ENCODE data around the gene AUTS2. TPM values are rescaled to one million over a fixed set of nuclear protein-coding genes. Genes with fewer than 3 reads are reported as not detected.

AUTS2 gene
- total RNA-seq, 4 donors from 2014 or later: 14.9 to 27.2 (median 17.5) TPM

DNA sequence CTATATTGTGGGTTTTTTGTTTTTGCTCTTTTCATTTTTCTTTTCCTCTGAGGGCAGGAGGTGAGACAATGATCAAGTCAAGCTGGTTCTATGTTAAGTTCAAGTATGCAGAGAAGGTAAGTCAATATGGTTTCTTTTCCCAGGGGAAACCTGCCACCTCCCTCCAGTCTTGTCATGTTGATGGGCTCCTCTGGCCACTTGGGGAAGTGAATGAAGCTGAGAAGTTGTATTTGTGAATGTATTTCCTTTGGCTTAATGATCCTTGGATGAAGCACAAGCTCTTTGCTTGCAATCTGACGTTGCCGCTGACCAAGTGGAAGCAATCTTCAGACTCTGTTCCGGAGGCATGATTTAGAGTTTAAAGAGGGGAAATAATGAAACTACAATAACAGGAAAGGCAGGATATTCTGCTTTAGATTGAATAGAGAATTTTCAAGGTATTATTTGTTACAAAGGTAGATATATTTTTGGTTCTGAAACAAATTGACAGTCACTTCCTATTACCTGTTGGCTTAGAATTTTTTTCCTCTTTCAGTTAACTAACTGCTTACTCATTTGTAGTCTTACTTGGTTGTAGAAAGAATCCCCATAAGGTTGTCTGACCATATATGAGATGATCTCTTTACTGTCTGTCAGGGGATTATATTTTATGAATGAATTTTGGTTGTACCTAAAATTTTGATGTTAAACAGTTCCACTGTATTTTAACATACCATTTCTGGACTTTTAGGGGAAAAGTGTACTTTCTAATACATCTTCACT is 369.6 kb downstream of the AUTS2 start:
- no peaks in the 10 kb centered on the region for H3K27me3 ChIP-seq
- H3K36me3 ChIP-seq: no peaks in the 10 kb centered on the region
- DNase-seq: peak; percentile 22 to 33
- no peaks in the 10 kb centered on the region for H3K9me3 ChIP-seq
- intact Hi-C loops (cut with DNase I): no loop called here
- no peak overlapping the region for H3K27ac ChIP-seq
- peaks cover 21 to 23% of the 10 kb centered on the region in 2 donors for H3K4me1 ChIP-seq
- no peak for TF ChIP-seq POLR2A (IDR thresholded peaks at IDR 0.05)
- TF ChIP-seq, protein P1, sequence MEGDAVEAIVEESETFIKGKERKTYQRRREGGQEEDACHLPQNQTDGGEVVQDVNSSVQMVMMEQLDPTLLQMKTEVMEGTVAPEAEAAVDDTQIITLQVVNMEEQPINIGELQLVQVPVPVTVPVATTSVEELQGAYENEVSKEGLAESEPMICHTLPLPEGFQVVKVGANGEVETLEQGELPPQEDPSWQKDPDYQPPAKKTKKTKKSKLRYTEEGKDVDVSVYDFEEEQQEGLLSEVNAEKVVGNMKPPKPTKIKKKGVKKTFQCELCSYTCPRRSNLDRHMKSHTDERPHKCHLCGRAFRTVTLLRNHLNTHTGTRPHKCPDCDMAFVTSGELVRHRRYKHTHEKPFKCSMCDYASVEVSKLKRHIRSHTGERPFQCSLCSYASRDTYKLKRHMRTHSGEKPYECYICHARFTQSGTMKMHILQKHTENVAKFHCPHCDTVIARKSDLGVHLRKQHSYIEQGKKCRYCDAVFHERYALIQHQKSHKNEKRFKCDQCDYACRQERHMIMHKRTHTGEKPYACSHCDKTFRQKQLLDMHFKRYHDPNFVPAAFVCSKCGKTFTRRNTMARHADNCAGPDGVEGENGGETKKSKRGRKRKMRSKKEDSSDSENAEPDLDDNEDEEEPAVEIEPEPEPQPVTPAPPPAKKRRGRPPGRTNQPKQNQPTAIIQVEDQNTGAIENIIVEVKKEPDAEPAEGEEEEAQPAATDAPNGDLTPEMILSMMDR (IDR thresholded peaks at IDR 0.05): no peak
- 4 to 7% methylated on average over 3 of the region's 3 CpGs for WGBS, 2 donors
- no peak overlapping the region for H3K4me3 ChIP-seq (replicated peaks in 1 of 3)

DNA sequence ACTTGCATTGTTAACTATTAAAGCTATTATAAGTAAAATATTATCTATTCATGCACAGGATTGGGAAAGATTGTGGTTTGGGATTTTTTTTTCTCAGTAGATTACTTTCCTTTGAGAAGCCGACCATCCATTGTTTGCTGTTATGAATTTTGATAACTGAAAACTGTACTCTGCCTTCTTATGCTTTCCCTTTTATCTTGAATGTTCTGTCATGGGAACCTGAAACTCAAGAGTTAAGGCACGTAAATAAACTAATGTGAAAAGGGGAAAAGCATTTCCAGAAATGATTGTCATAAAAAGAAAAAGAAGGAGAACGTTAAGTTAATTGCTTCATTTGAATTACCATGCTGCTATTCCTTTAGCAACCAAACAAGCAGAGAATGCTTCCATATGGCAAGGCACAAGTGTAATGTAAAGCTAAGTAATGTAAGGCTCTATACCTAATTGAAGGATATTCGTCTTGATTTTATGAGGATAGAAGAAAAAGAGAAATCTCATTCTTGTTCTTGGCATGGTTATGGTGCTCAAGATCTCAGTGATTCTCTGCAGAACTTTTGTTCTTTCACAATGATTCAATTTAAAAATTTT is 370.8 kb downstream of the AUTS2 start:
- Histone ChIP-seq H3K27ac (no peak overlapping the region), H3K4me1 (peaks cover 12 to 16% of the 10 kb centered on the region in 2 donors), H3K4me3 (replicated peaks in 1 of 3) (no peak overlapping the region), H3K27me3 (no peaks in the 10 kb centered on the region), H3K9me3 (no peaks in the 10 kb centered on the region), H3K36me3 (no peaks in the 10 kb centered on the region)
- intact Hi-C loops (cut with DNase I): no loop called here
- DNase-seq: no peak
- WGBS, 2 donors: 92 to 93% methylated on average over 4 of the region's 4 CpGs
- TF ChIP-seq, protein P1 (IDR thresholded peaks at IDR 0.05): no peak
- no peak for TF ChIP-seq POLR2A (IDR thresholded peaks at IDR 0.05)

DNA sequence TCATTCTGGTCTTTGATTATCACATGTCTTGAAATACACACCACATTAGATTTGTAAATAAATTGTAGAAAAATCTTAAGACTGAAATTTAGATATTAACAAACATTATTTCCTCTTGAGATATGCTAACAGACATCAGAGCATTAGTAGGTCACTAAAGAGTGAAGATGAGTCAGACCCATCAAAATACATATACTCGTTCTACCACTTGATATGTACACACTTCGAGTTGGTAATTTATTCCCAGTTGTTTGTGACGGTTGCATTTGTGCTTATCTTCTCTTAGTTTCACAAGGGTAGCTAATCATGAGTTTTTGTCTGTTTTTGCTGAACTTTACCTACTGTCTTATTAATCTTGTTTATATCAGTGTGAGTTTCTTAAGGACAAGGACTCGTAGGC is 383.4 kb downstream of the AUTS2 start:
- Histone ChIP-seq H3K4me3 (replicated peaks in 1 of 3) (no peak overlapping the region), H3K9me3 (no peaks in the 10 kb centered on the region), H3K36me3 (no peaks in the 10 kb centered on the region), H3K4me1 (no peaks in the 10 kb centered on the region), H3K27me3 (no peaks in the 10 kb centered on the region), H3K27ac (no peak overlapping the region)
- DNase-seq: no peak
- TF ChIP-seq, protein P1 (IDR thresholded peaks at IDR 0.05): no peak
- TF ChIP-seq POLR2A (IDR thresholded peaks at IDR 0.05): no peak
- intact Hi-C loops (cut with DNase I): no loop called here
- 91 to 94% methylated on average over 4 of the region's 4 CpGs for WGBS, 2 donors

DNA sequence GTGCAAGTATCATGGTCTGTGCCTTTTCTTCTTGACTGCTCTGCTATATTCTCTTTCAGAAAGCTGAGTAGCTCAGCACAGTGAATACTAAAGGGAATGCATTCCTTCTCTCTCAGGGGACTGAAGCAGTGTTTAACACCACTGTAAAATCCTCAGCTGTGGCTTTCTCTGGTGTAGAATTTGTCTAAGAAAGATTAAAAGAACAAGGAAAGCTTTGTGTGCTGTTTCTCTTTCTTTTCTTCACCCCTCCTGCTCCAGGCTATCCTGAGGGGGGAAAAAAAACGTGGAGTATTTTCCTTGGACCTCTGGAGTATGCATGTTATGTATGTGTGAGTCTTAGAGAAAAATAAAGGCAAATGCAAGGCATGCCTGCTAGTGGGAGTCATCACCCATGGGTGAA is 383.9 kb downstream of the AUTS2 start:
- DNase-seq: no peak
- 15 to 32% methylated on average over 1 of the region's 1 CpG for WGBS, 2 donors
- intact Hi-C loops (cut with DNase I): no loop called here
- no peak overlapping the region for H3K4me3 ChIP-seq (replicated peaks in 1 of 3)
- no peaks in the 10 kb centered on the region for H3K36me3 ChIP-seq
- H3K27ac ChIP-seq: no peak overlapping the region
- no peaks in the 10 kb centered on the region for H3K27me3 ChIP-seq
- no peak for TF ChIP-seq POLR2A (IDR thresholded peaks at IDR 0.05)
- TF ChIP-seq, protein P1 (IDR thresholded peaks at IDR 0.05): no peak
- H3K9me3 ChIP-seq: no peaks in the 10 kb centered on the region
- no peaks in the 10 kb centered on the region for H3K4me1 ChIP-seq

DNA sequence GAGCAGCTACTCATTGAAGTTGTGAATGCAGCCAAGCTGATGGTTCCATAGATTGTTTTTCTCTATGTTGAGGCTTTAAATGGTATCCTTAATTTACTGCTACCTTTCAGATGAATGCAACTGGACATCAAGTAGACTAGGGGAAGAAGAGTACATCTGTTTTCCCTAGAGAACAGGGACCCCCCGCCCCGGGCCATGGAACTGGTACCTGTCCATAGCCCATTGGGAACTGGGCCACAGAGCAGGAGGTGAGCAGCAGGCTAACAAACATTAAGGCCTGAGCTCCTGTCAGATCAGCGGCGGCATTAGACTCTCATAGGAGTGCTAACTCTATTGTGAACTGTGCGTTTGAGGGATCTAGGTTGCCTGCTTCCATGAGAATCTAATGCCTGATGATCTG is 391.3 kb downstream of the AUTS2 start:
- Histone ChIP-seq H3K27ac (no peak overlapping the region), H3K36me3 (no peaks in the 10 kb centered on the region), H3K4me3 (replicated peaks in 1 of 3) (no peak overlapping the region), H3K9me3 (no peaks in the 10 kb centered on the region), H3K27me3 (no peaks in the 10 kb centered on the region), H3K4me1 (peaks cover 0 to 2% of the 10 kb centered on the region in 2 donors)
- no peak for TF ChIP-seq POLR2A (IDR thresholded peaks at IDR 0.05)
- TF ChIP-seq, protein P1 (IDR thresholded peaks at IDR 0.05): no peak
- 93 to 95% methylated on average over 5 of the region's 5 CpGs for WGBS, 2 donors
- intact Hi-C loops (cut with DNase I): no loop called here
- DNase-seq: no peak

Data from thyroid gland (tissue), 4 donors.